Neutrophil (primary cell): ENCODE results near the gene JPT2.
"Not testable (repeated sequence)": the region's sequence is repeated elsewhere in the genome, so short reads cannot be mapped to it uniquely, and the experiment has no call there.

Experiments used
- H3K27ac ChIP-seq: fragments of 200-600 bp; sonication (generic); 2 replicates; pipeline ENCODE4 v1.5.1; 2016; ENCODE audit warnings: mild to moderate bottlenecking, moderate library complexity
- H3K27me3 ChIP-seq: fragments of 200-600 bp; sonication (generic); 2 replicates; pipeline ENCODE4 v1.6.0; 2016; ENCODE audit warnings: mild to moderate bottlenecking
- H3K36me3 ChIP-seq: fragments of 200-600 bp; sonication (generic); 2 replicates; pipeline ENCODE4 v1.5.1; 2017
- H3K4me1 ChIP-seq, 2 experiments: fragments of 200-600 bp in 1 of 2; sonication (generic) in 1 of 2; 1 replicate in 1 of 2; 2 replicates in 1 of 2; pipeline versions ENCODE4 v1.5.1 to v1.6.1; 2013 to 2016; ENCODE audit warnings: low read depth in 1 of 2, low read length in 1 of 2, mild to moderate bottlenecking in 1 of 2, moderate library complexity in 1 of 2; ENCODE audit not compliant: control insufficient read depth in 1 of 2, insufficient read depth in 1 of 2
- H3K4me3 ChIP-seq, 2 experiments: fragments of 200-600 bp in 1 of 2; sonication (generic) in 1 of 2; 1 replicate in 1 of 2; 2 replicates in 1 of 2; pipeline ENCODE4 v1.5.1; 2013 to 2016; ENCODE audit warnings: low read depth in 1 of 2, low read length in 1 of 2, mild to moderate bottlenecking in 1 of 2, moderate library complexity in 1 of 2
- H3K9me3 ChIP-seq: fragments of 200-600 bp; sonication (generic); 2 replicates; pipeline ENCODE4 v1.5.1; 2016
- TF ChIP-seq, protein P1 (sequence below): fragments of 200-600 bp; sonication (generic); IDR thresholded peaks from 2 replicates; pipeline ENCODE4 v1.5.1; 2016; ENCODE audit warnings: antibody characterized with exemption

JPT2 gene

GRCh38 chr16:1701216-1701878 lies 23.3 kb downstream of the JPT2 start:
- Histone ChIP-seq H3K4me1 (peaks cover 9% of the 10 kb centered on the region in 2 experiments), H3K27ac (no peak overlapping the region), H3K9me3 (no peaks in the 10 kb centered on the region)

DNA sequence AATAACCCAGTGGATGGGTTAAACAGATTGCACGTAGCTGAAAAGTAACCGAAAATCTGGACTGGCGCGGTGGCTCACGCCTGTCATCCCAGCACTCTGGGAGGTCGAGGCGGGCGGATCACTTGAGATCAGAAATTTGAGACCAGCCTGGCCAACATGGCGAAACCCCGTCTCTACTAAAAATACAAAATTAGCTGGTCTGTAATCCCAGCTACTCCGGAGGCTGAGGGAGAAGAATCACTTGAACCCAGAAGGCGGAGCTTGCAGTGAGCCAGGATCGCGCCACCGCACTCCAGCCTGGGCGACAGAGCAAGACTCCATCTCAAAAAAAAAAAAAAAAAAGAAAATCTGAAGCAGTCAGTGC lies 27.2 kb downstream of the JPT2 start:
- H3K4me3 ChIP-seq, result peak overlapping the region; percentile 95 to 97
- H3K36me3 ChIP-seq, H3K9me3 ChIP-seq, H3K27me3 ChIP-seq: not testable (repeated sequence)
- H3K27ac ChIP-seq, result peak overlapping the region; percentile 95
- peaks cover 23 to 31% of the 10 kb centered on the region in 2 experiments for H3K4me1 ChIP-seq

More at GRCh38 chr16:1701216-1701878, 23.3 kb downstream of the JPT2 start:
- TF ChIP-seq, protein P1, sequence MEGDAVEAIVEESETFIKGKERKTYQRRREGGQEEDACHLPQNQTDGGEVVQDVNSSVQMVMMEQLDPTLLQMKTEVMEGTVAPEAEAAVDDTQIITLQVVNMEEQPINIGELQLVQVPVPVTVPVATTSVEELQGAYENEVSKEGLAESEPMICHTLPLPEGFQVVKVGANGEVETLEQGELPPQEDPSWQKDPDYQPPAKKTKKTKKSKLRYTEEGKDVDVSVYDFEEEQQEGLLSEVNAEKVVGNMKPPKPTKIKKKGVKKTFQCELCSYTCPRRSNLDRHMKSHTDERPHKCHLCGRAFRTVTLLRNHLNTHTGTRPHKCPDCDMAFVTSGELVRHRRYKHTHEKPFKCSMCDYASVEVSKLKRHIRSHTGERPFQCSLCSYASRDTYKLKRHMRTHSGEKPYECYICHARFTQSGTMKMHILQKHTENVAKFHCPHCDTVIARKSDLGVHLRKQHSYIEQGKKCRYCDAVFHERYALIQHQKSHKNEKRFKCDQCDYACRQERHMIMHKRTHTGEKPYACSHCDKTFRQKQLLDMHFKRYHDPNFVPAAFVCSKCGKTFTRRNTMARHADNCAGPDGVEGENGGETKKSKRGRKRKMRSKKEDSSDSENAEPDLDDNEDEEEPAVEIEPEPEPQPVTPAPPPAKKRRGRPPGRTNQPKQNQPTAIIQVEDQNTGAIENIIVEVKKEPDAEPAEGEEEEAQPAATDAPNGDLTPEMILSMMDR, result no peak
- no peak overlapping the region for H3K4me3 ChIP-seq
- H3K27me3 ChIP-seq, result no peaks in the 10 kb centered on the region
- peaks cover 16% of the 10 kb centered on the region for H3K36me3 ChIP-seq

- H3K9me3 ChIP-seq, result no peaks in the 10 kb centered on the region
- TF ChIP-seq, protein P1, result peak; percentile 100
- peaks cover 23 to 31% of the 10 kb centered on the region in 2 experiments for H3K4me1 ChIP-seq
- H3K4me3 ChIP-seq, result peak within 1 kb of the TSS; percentile 95 to 97
- H3K27ac ChIP-seq, result peak within 1 kb of the TSS; percentile 95
- no peaks in the 10 kb centered on the region for H3K27me3 ChIP-seq
- H3K36me3 ChIP-seq, result no peaks in the 10 kb centered on the region
Observed at GRCh38 chr16:1705688-1706385, 27.8 kb downstream of the JPT2 start, which contains the start of gene MAPK8IP3. Gene MAPK8IP3, plus strand, starts transcription at chr16:1706195. Its CDS starts 145 bp downstream, at chr16:1706340.

DNA sequence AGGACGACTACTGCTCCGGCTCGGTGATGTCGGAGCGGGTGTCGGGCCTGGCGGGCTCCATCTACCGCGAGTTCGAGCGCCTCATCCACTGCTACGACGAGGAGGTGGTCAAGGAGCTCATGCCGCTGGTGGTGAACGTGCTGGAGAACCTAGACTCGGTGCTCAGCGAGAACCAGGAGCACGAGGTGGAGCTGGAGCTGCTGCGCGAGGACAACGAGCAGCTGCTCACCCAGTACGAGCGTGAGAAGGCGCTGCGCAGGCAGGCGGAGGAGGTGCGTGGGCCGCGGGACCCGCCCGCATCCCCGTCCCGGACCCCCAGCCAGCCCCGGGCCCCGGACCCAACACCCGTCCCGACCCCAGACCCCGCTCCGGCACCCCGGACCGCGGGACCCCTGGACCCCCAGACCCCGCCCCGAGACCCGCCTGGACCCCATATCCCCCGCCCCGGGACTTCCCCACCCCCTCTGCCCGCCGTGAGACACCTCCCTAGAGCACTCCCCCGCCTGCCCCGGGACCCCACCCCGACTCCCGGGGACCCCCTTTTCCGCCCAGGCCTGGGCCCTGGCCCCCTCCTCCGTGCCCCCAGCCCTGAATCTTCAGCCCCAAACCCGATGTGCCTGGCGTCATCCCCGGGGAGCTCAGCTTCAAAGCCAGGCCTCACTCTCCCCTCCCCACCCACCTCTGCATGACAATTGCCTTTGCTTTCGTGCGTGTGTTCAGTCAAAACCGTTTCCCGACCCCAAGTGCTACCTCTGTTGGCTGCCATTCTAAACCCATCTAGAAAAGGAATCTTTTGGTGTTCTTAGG lies 28.5 kb downstream of the JPT2 start:
- Histone ChIP-seq H3K36me3 (no peaks in the 10 kb centered on the region), H3K4me3 (peak overlapping the region; percentile 95 to 97), H3K4me1 (peaks cover 23 to 31% of the 10 kb centered on the region in 2 experiments), H3K9me3 (no peaks in the 10 kb centered on the region), H3K27ac (peak overlapping the region; percentile 95), H3K27me3 (no peaks in the 10 kb centered on the region)
- TF ChIP-seq, protein P1, result no peak

DNA sequence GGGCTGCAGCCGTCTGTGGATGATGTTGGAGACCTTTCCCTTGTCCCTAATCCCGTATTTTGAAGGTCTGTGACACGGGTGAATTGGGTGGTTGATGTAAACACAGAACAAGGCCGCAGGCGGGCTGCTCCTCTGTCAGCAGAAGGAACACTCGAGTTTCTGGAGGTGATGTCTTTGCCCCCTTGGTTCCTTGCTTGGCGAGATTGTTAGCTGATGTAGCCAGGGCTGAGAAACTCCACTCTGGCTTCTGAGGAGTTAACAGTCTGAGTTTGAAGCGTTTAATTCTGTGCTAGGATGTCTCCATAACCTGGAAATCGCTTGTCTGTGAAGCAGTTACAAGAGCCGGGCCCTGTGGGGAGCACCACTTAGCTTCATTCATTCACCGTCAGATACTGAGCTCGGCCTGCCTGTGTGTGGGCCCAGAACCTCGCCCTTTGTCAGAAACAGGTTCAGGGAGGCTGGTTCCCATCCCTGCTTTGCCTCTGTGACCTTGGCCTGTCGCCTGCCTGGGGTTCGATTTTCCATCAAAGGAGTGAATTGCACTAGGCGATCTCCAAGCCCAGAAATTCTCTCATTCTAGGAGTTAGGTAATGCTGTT lies 29.2 kb downstream of the JPT2 start:
- Histone ChIP-seq H3K4me3 (peak overlapping the region; percentile 95 to 97), H3K27me3 (no peaks in the 10 kb centered on the region), H3K36me3 (no peaks in the 10 kb centered on the region), H3K9me3 (no peaks in the 10 kb centered on the region), H3K27ac (peak overlapping the region; percentile 37), H3K4me1 (peaks cover 23 to 31% of the 10 kb centered on the region in 2 experiments)
- TF ChIP-seq, protein P1, result no peak
